Dendritic cell treated with granulocyte-macrophage colony-stimulating factor and Interleukin-4, amounts not matched to agents 40 ng/mL and 50 ng/mL, for 4 days (primary cell): ENCODE measurements around the gene AKR7A2.

Experiments
- H3K27ac Mint-ChIP-seq: one replicate; pipeline ENCODE4 v1.8.0; 2022; ENCODE audit warnings: mild to moderate bottlenecking, mixed read lengths
- H3K27me3 Mint-ChIP-seq: one replicate; pipeline ENCODE4 v1.8.0; 2022; ENCODE audit warnings: mild to moderate bottlenecking, mixed read lengths
- H3K36me3 Mint-ChIP-seq: one replicate; pipeline ENCODE4 v1.8.0; 2022; ENCODE audit warnings: low read depth, mixed read lengths
- H3K4me1 Mint-ChIP-seq: one replicate; pipeline ENCODE4 v1.8.0; 2022; ENCODE audit warnings: low read depth, mixed read lengths
- H3K4me3 Mint-ChIP-seq: one replicate; pipeline ENCODE4 v1.8.0; 2022; ENCODE audit warnings: mild to moderate bottlenecking, moderate library complexity, mixed read lengths
- H3K9me3 Mint-ChIP-seq: one replicate; pipeline ENCODE4 v1.8.0; 2022; ENCODE audit warnings: mixed read lengths
- intact Hi-C: fragments of 100-400 bp; cut with micrococcal nuclease; formaldehyde crosslinking; loops from one replicate; pipeline ENCODE4 v1.15.0; 2022

The AKR7A2 gene

DNA sequence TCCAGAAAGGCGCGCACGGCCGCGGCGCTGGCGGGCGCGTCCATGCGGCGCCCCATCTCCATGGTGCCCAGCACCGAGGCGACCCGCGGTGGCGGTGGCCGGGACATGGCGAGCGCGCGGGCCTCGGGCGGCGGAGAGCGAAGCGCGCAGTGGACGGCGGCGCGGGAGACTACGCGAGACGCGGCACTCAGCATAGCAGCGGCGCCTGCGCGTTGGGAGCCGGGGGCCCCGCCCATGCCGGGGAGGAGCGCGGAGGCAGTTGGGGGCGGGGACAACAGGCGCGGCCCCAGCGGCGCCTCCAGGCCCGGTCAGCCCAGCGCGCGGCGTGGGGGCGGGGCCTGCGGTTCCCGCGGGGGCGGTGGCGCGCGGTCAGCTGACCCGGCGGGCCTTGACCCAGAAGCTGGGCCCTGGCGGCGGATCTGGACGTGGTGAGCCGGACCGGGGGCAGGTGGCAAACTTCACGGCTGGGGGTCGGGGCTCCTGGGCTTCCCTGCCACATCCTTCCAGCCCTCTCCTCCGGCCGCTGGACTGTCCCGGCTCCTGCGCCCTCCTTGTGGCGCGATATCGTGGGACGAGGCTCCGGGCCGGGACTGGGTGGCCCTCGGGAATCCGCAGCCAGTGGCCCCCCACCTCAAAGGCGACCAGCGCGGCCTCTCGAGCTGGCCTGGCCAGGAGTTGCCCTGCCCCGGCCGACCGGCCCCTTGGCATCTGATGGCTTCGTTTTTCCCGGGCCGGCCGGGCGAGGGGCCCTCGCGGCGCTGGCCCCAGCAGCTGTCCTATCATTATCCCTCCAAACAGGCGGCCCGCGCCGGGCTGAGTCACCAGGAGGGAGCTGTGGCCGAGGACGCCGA lies at the start of gene AKR7A2, which contains the start of gene SLC66A1:
TSS of gene AKR7A2 (minus strand) at position 214 of the 851 bp plus-strand sequence. CDS start at position 194, 20 bp downstream.
TSS of gene SLC66A1 (plus strand) at position 396 of the 851 bp plus-strand sequence. CDS start 5,352 bp downstream, outside the sequence.
- intact Hi-C loops = loop anchor here (2.0 kb wide), 1 partner anchor 61 kb away; the partner anchor contains the start of genes EMC1 and MRTO4
- Mint-ChIP-seq H3K4me1 (peaks cover 62% of the 10 kb centered on the region), H3K36me3 (peaks cover 47% of the 10 kb centered on the region), H3K27ac (peak within 1 kb of the TSS; percentile 75), H3K4me3 (peak within 1 kb of the TSS; percentile 87), H3K27me3 (no peaks in the 10 kb centered on the region), H3K9me3 (no peaks in the 10 kb centered on the region)

DNA sequence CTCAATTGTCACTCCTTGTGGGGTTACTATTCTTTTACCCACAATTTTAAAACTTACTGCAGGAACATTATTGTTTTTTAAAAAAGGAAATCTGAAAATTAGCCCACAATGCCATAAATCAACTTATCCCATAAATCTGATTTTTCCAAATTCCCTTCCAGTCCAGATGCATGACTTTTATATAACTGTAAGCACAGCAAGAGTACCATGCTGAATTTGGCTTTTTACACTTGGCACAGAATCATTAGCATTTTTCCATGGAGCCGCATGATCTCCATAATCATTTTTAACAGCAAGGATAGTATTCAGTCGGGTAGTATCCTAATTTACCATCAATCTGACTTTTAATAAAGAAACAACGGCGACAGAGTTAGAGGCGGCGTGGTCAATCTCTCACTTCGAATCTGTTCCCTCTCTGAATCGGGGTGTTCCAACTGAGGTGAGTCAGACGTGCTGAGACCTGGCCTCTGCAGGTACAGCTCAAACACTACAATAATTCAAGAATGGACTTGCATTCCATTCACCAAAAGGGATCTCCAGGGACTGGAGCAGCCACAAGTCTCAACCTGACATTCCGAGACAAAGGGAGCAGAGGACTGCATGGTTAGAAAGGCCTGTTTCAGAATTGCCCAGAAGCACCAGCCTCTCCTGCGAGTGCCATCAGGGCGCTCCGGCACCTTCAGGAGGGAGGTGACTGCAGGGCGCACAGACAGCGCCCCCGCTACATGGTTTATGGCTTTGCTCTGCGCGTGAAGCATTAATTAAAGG lies 49.1 kb upstream of the AKR7A2 start:
- no peak overlapping the region for H3K4me3 Mint-ChIP-seq

DNA sequence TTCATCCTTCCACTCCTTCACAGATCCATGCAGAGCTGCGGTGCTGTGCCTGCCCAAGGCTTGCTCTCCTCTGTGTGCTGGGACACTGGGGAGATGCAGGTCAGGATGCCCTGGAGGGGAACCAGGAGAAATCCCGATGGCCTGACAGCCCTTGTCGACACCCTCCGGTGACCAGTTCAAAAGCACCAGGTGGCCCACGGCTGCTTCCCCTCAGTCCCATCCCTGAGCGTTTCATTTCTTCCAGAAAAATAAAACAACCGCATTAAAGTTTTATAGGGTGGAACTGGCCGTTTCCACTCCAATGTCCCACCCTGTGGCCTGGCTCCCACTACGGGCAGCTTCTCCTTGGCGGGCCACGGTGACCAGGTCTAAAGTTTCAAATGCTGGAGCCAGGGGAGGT lies 48.5 kb upstream of the AKR7A2 start:
- Mint-ChIP-seq H3K9me3 (no peaks in the 10 kb centered on the region), H3K27me3 (no peaks in the 10 kb centered on the region), H3K27ac (no peak overlapping the region), H3K4me3 (no peak overlapping the region), H3K4me1 (no peaks in the 10 kb centered on the region), H3K36me3 (peaks cover 90% of the 10 kb centered on the region)
- intact Hi-C loops = no loop called here

More for the DNA sequence above, 49.1 kb upstream of the AKR7A2 start:
- H3K9me3 Mint-ChIP-seq = no peaks in the 10 kb centered on the region
- H3K27ac Mint-ChIP-seq = no peak overlapping the region
- H3K4me1 Mint-ChIP-seq = no peaks in the 10 kb centered on the region
- no peaks in the 10 kb centered on the region for H3K27me3 Mint-ChIP-seq
- peaks cover 90% of the 10 kb centered on the region for H3K36me3 Mint-ChIP-seq
- intact Hi-C loops = no loop called here

DNA sequence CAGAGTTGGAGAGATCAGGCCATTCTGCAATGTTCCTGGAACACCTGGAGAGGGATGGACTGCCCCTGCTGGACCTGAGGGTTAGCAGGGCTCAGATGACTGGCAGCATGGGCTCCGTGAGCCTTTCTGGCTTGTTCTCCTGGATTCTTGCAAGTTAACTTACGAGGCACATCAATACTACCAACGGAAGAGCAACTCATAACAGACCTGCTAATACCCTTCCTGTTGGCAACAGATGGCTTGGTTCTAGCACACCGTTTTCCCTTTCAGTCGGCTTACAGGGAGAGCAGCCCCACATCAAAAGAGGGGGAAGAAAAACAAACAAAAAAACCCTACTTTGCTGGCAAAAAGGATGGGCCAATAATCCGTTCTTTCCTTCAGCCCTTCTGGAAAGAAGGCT lies 48.1 kb upstream of the AKR7A2 start:
- Mint-ChIP-seq H3K4me3 (no peak overlapping the region), H3K4me1 (no peaks in the 10 kb centered on the region), H3K36me3 (peaks cover 90% of the 10 kb centered on the region), H3K27me3 (no peaks in the 10 kb centered on the region), H3K27ac (no peak overlapping the region), H3K9me3 (no peaks in the 10 kb centered on the region)
- intact Hi-C loops = no loop called here

DNA sequence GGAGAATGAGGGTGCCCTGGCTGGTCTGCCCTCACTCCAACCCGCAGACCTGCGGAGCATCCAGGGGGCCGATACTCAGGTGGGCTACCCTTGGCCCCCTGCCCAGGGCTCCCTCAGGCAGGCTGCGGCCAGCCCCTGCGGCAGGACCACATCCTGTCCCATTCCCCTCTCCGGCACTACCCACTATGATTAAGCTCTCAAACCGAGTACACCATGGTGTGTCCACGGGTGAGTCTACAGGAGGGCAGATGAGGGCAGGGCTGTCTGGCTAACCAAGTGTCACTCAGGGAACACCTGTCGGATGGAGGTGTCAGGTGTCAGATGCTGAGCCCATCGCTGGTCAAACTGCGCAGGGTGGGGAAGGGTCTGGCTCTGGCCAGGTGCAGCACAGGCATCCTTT lies 47.4 kb upstream of the AKR7A2 start:
- no peaks in the 10 kb centered on the region for H3K9me3 Mint-ChIP-seq
- no peak overlapping the region for H3K4me3 Mint-ChIP-seq
- H3K36me3 Mint-ChIP-seq = peaks cover 90% of the 10 kb centered on the region
- no peak overlapping the region for H3K27ac Mint-ChIP-seq
- H3K27me3 Mint-ChIP-seq = no peaks in the 10 kb centered on the region
- no peaks in the 10 kb centered on the region for H3K4me1 Mint-ChIP-seq
- intact Hi-C loops = no loop called here

DNA sequence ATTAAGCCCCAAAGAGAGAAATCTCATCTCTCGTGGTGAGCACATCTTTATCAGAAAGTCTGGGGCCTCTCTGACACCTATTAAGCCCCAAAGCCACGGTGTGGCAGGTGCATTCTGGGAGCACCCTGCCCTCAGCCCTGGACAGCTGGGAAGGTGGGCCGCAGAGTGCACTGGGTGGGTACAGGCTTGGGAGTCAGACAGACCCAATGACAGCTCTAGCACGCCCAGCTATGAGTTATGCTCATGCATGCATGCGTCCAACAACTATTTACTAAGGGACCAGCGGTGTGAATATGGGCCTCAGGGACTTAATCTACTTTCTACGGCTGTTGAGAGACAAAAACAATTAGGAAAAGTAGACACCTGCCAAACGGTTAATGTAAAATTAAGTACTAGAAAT lies 46.8 kb upstream of the AKR7A2 start:
- H3K36me3 Mint-ChIP-seq = peaks cover 95% of the 10 kb centered on the region
- no peak overlapping the region for H3K27ac Mint-ChIP-seq
- H3K27me3 Mint-ChIP-seq = no peaks in the 10 kb centered on the region
- no peaks in the 10 kb centered on the region for H3K4me1 Mint-ChIP-seq
- no peaks in the 10 kb centered on the region for H3K9me3 Mint-ChIP-seq
- intact Hi-C loops = no loop called here
- H3K4me3 Mint-ChIP-seq = no peak overlapping the region

DNA sequence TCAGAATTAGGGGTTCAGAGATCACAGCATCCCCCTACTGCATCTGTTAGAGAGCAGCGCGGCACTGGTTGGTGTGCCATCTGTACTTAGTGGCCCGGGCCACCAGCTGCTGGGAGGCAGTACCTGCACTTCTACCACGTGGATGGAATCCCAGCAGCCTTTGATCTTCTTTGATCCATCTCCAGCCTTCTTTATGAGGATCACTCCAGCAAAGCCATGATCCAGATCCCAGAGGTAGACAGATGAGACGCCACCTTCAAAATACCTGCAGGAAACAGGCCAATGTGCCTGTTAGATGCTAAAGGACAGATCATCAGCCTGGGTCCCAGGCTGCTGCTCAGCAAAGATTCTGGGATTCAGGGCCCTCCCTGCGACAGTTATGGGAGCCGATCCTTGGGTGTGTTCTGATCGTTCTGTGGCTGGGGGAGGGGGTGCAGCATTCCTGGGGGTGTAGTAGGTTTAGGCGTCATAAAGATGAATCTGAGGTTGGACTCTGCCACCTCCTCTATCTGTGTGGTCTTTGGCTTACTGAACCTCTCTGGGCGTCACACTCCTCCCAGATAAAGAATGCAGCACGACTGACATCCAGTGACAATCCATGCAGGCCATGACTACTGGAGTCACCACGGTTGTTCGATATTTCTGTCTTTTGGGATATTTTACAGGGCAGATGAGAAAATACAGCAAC lies 45.5 kb upstream of the AKR7A2 start:
- Mint-ChIP-seq H3K27ac (no peak overlapping the region), H3K4me1 (peaks cover 12% of the 10 kb centered on the region), H3K27me3 (no peaks in the 10 kb centered on the region), H3K9me3 (no peaks in the 10 kb centered on the region), H3K4me3 (no peak overlapping the region), H3K36me3 (peaks cover 95% of the 10 kb centered on the region)
- intact Hi-C loops = no loop called here

DNA sequence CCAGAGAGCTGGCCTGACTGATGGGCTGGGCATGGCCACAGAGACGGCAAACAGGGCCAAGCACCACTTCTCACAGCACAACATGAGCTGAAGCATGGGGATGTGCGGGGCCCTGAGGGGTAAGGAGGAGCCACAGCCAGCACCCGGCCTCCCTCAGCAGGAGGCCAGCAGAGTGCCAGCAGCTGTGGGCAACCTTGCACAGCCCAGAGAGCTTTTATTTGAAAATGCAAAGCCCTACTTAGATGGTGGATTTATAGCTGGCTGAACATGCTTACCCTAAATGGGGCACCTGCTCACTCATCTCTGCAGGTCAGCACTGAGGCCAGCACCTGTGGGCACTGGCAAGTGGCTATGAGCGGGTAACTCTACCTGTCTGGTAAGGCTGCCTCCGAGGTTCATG lies 44.3 kb upstream of the AKR7A2 start:
- H3K27ac Mint-ChIP-seq = no peak overlapping the region
- H3K36me3 Mint-ChIP-seq = peaks cover 98% of the 10 kb centered on the region
- H3K9me3 Mint-ChIP-seq = no peaks in the 10 kb centered on the region
- intact Hi-C loops = no loop called here
- no peaks in the 10 kb centered on the region for H3K27me3 Mint-ChIP-seq
- H3K4me3 Mint-ChIP-seq = no peak overlapping the region
- H3K4me1 Mint-ChIP-seq = peaks cover 20% of the 10 kb centered on the region

DNA sequence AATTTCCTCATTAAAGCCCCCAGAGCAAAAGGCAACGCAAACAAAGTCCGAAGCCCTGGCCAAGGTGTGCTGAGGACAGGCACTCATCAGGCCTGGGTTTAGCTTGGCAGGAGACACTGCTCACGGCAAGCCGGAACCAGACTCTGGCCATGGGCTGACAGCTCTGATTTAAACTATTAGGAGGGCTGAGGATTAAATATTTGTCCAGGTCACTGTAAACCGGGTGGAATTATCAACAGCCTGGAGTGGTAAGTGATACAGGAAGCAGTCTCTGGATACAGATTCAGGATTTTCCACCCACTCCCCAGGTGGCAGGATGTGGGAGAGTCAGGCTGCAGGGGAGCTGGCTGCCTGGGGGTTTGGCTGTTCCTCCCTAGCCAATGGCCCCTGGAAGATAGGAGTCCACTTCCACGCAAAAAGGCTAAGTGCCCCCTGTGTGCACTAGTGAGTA lies 42.6 kb upstream of the AKR7A2 start:
- Mint-ChIP-seq H3K27ac (no peak overlapping the region), H3K36me3 (peaks cover 98% of the 10 kb centered on the region), H3K4me1 (peaks cover 30% of the 10 kb centered on the region), H3K27me3 (no peaks in the 10 kb centered on the region), H3K9me3 (no peaks in the 10 kb centered on the region), H3K4me3 (no peak overlapping the region)
- intact Hi-C loops = no loop called here

DNA sequence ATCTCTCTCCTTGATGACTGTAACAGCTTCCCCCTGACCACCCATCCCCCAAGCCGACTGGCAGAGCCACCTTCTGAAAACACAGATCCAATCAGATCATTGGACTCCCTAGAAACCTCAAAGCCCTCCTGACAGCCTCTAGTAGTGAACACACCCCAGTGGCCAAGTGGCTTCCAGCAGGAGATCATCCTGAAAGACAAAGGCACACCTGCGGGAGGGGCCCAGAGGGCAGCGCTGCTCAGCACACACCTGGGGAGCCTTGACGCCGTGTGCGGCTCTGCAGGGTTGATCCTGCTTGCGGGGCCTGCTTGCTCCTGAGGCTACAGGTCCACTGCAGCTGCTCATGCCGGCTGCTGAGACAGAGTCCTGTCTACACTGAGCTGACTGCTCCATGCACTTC lies 41.7 kb upstream of the AKR7A2 start:
- Mint-ChIP-seq H3K36me3 (peaks cover 100% of the 10 kb centered on the region), H3K9me3 (no peaks in the 10 kb centered on the region), H3K27ac (peak overlapping the region; percentile 42), H3K27me3 (no peaks in the 10 kb centered on the region), H3K4me3 (no peak overlapping the region), H3K4me1 (peaks cover 39% of the 10 kb centered on the region)
- intact Hi-C loops = no loop called here

DNA sequence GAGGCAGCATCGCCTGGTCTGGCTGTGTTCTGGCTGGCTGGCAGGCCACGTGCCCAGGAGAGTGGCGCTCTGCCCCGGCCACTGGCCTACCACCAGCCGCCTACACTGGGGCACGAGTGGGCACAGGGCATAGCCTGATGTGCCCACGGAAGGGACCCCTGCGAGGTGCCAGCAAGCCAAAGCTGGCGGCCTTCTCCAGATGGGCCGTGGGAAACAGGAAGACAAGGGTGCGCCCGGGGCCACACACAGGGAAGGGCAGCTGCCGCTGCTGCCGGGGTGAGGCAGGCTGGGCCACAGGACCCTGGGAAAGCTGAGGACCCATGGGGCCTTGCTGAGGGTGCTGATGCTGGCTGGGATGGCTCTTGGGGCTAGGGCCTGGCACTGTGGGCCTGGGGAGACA lies 40.9 kb upstream of the AKR7A2 start:
- Mint-ChIP-seq H3K4me3 (no peak overlapping the region), H3K4me1 (peaks cover 47% of the 10 kb centered on the region), H3K27me3 (no peaks in the 10 kb centered on the region), H3K27ac (no peak overlapping the region), H3K36me3 (peaks cover 97% of the 10 kb centered on the region), H3K9me3 (no peaks in the 10 kb centered on the region)
- intact Hi-C loops = no loop called here

DNA sequence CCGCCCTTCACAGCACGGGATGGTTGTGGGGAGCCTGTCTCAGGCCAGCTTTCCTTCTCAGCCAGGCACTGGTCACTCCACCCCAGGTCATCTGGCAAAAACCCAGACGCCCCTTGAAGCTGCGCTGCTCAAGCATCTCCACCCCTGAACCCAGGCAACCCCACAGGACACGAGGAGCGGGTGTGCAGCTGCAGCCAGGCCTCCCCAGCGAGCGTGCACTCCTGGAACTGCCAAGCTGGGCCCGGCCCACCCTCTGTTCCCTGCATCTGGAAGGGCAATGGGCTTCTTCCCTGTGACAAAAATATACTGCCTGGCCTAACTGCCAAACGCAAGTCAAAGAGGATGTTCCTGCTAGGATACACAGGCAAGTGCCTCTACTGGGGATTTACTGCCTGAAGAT lies 39.9 kb upstream of the AKR7A2 start:
- H3K4me3 Mint-ChIP-seq = no peak overlapping the region
- peaks cover 56% of the 10 kb centered on the region for H3K4me1 Mint-ChIP-seq
- intact Hi-C loops = no loop called here
- no peaks in the 10 kb centered on the region for H3K27me3 Mint-ChIP-seq
- no peaks in the 10 kb centered on the region for H3K9me3 Mint-ChIP-seq
- H3K36me3 Mint-ChIP-seq = peaks cover 87% of the 10 kb centered on the region
- H3K27ac Mint-ChIP-seq = peak overlapping the region; percentile 47

DNA sequence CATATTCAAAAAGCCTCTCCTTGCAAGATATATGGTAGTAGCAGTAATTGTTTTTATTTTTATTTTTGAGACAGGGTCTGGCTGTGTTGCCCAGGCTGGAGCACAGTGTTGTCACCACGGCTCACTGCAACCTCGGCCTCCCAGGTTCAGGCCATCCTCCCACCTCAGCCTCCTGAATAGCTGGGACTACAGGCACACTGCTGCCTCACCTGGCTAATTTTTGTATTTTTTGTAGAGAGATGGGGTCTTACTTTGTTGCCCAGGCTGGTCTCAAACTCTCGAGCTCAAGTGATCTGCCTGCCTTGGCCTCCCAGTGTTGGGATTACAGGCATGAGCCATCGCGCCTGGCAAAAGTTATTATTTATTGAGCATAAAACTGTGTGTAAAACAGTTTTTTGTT lies 38.6 kb upstream of the AKR7A2 start:
- Mint-ChIP-seq H3K27me3 (no peaks in the 10 kb centered on the region), H3K4me1 (peaks cover 67% of the 10 kb centered on the region), H3K27ac (peak overlapping the region; percentile 89), H3K9me3 (no peaks in the 10 kb centered on the region), H3K36me3 (peaks cover 85% of the 10 kb centered on the region), H3K4me3 (no peak overlapping the region)
- intact Hi-C loops = no loop called here

DNA sequence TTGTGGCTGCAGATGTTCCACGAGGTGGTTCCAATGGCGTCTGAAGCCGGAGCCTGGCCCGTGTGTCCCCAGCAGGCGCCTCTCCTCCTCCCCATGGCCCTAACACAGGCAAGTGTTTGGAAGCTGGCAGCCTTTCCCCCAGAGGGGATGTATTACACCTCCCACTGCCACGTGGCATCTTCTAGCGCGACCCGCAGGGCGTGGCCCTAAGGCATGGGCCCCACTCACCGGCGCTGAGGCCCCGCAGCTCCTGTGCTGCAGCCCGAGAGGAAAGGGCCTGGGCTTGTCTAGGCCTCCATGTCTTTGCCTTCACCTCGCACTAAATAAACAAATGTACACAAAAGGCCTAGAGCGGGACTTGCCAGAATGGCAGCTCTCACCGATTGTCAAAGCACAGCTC lies 38.1 kb upstream of the AKR7A2 start:
- Mint-ChIP-seq H3K27ac (peak overlapping the region; percentile 89), H3K4me3 (no peak overlapping the region), H3K4me1 (peaks cover 73% of the 10 kb centered on the region), H3K36me3 (peaks cover 85% of the 10 kb centered on the region), H3K27me3 (no peaks in the 10 kb centered on the region), H3K9me3 (no peaks in the 10 kb centered on the region)
- intact Hi-C loops = loop anchor here (5.0 kb wide), 1 partner anchor 232 kb away; no protein-coding TSS in a partner anchor
